ENCODE results near the gene ANXA4.
A peak's percentile ranks its signal among the peaks of the same experiment; 100 is the strongest.
"Not testable (repeated sequence)": the region's sequence is repeated elsewhere in the genome, so short reads cannot be mapped to it uniquely, and the experiment has no call there.

The ANXA4 gene

GRCh38 chr2:69755862-69756467 is 14.0 kb downstream of the ANXA4 start:
- no peaks in the 10 kb centered on the region for H3K27me3 ChIP-seq (ENCODE audit: control insufficient read depth, insufficient read depth, low read length)
- H3K4me1 ChIP-seq (ENCODE audit: control insufficient read depth, insufficient read depth, low read length) = peaks cover 7% of the 10 kb centered on the region; the same call in 1 of the 2 replicates
- H3K9me3 ChIP-seq (ENCODE audit: control insufficient read depth, insufficient read depth, low read length) = no peaks in the 10 kb centered on the region
- H3K9ac ChIP-seq (ENCODE audit: low read depth, low read length) = no peak overlapping the region
- no peaks in the 10 kb centered on the region for H3K36me3 ChIP-seq (ENCODE audit: control insufficient read depth, insufficient read depth, low read length)
- peak overlapping the region; percentile 9 for H3K27ac ChIP-seq (ENCODE audit: low read depth, low read length)
- no peak overlapping the region for H3K4me3 ChIP-seq (ENCODE audit: low read depth, low read length)

- Histone ChIP-seq H3K9me3 (ENCODE audit: control insufficient read depth, insufficient read depth, low read length) (no peaks in the 10 kb centered on the region), H3K4me1 (ENCODE audit: control insufficient read depth, insufficient read depth, low read length) (no peaks in the 10 kb centered on the region), H3K36me3 (ENCODE audit: control insufficient read depth, insufficient read depth, low read length) (no peaks in the 10 kb centered on the region), H3K9ac (ENCODE audit: low read depth, low read length) (no peak overlapping the region), H3K27me3 (ENCODE audit: control insufficient read depth, insufficient read depth, low read length) (no peaks in the 10 kb centered on the region), H3K4me3 (ENCODE audit: low read depth, low read length) (no peak overlapping the region), H3K27ac (ENCODE audit: low read depth, low read length) (no peak overlapping the region)
These were observed 20.1 kb downstream of the ANXA4 start for GRCh38 chr2:69762025-69762424.

GRCh38 chr2:69762513-69763494 is 20.9 kb downstream of the ANXA4 start:
- Histone ChIP-seq H3K36me3 (ENCODE audit: control insufficient read depth, insufficient read depth, low read length) (no peaks in the 10 kb centered on the region), H3K9ac (ENCODE audit: low read depth, low read length) (no peak overlapping the region), H3K4me3 (ENCODE audit: low read depth, low read length) (no peak overlapping the region), H3K27ac (ENCODE audit: low read depth, low read length) (no peak overlapping the region), H3K4me1 (ENCODE audit: control insufficient read depth, insufficient read depth, low read length) (no peaks in the 10 kb centered on the region), H3K27me3 (ENCODE audit: control insufficient read depth, insufficient read depth, low read length) (no peaks in the 10 kb centered on the region), H3K9me3 (ENCODE audit: control insufficient read depth, insufficient read depth, low read length) (no peaks in the 10 kb centered on the region)

- not testable (repeated sequence) for H3K27me3 ChIP-seq (ENCODE audit: control insufficient read depth, insufficient read depth, low read length); H3K9ac ChIP-seq (ENCODE audit: low read depth, low read length); H3K27ac ChIP-seq (ENCODE audit: low read depth, low read length); H3K36me3 ChIP-seq (ENCODE audit: control insufficient read depth, insufficient read depth, low read length); H3K9me3 ChIP-seq (ENCODE audit: control insufficient read depth, insufficient read depth, low read length); H3K4me1 ChIP-seq (ENCODE audit: control insufficient read depth, insufficient read depth, low read length); H3K4me3 ChIP-seq (ENCODE audit: low read depth, low read length)
These were observed 21.9 kb downstream of the ANXA4 start for GRCh38 chr2:69763831-69764230.

GRCh38 chr2:69764286-69765095 is 22.6 kb downstream of the ANXA4 start:
- Histone ChIP-seq H3K27me3 (ENCODE audit: control insufficient read depth, insufficient read depth, low read length) (no peaks in the 10 kb centered on the region), H3K27ac (ENCODE audit: low read depth, low read length) (no peak overlapping the region), H3K4me1 (ENCODE audit: control insufficient read depth, insufficient read depth, low read length) (no peaks in the 10 kb centered on the region), H3K9me3 (ENCODE audit: control insufficient read depth, insufficient read depth, low read length) (no peaks in the 10 kb centered on the region), H3K36me3 (ENCODE audit: control insufficient read depth, insufficient read depth, low read length) (no peaks in the 10 kb centered on the region), H3K9ac (ENCODE audit: low read depth, low read length) (no peak overlapping the region), H3K4me3 (ENCODE audit: low read depth, low read length) (no peak overlapping the region)

- H3K4me1 ChIP-seq (ENCODE audit: control insufficient read depth, insufficient read depth, low read length) = no peaks in the 10 kb centered on the region
- H3K36me3 ChIP-seq (ENCODE audit: control insufficient read depth, insufficient read depth, low read length) = no peaks in the 10 kb centered on the region
- no peak overlapping the region for H3K9ac ChIP-seq (ENCODE audit: low read depth, low read length)
- no peak overlapping the region for H3K4me3 ChIP-seq (ENCODE audit: low read depth, low read length)
- H3K27me3 ChIP-seq (ENCODE audit: control insufficient read depth, insufficient read depth, low read length) = no peaks in the 10 kb centered on the region
- H3K9me3 ChIP-seq (ENCODE audit: control insufficient read depth, insufficient read depth, low read length) = no peaks in the 10 kb centered on the region
- no peak overlapping the region for H3K27ac ChIP-seq (ENCODE audit: low read depth, low read length)
These were observed 23.1 kb downstream of the ANXA4 start for GRCh38 chr2:69765096-69765380.

- Histone ChIP-seq H3K27me3 (ENCODE audit: control insufficient read depth, insufficient read depth, low read length) (no peaks in the 10 kb centered on the region), H3K9me3 (ENCODE audit: control insufficient read depth, insufficient read depth, low read length) (no peaks in the 10 kb centered on the region), H3K36me3 (ENCODE audit: control insufficient read depth, insufficient read depth, low read length) (no peaks in the 10 kb centered on the region), H3K27ac (ENCODE audit: low read depth, low read length) (no peak overlapping the region), H3K9ac (ENCODE audit: low read depth, low read length) (no peak overlapping the region), H3K4me1 (ENCODE audit: control insufficient read depth, insufficient read depth, low read length) (peaks cover under 1% of the 10 kb centered on the region; the same call in 1 of the 2 replicates), H3K4me3 (ENCODE audit: low read depth, low read length) (no peak overlapping the region)
These were observed 24.1 kb downstream of the ANXA4 start for GRCh38 chr2:69766014-69766413.

- Histone ChIP-seq H3K9me3 (ENCODE audit: control insufficient read depth, insufficient read depth, low read length) (no peaks in the 10 kb centered on the region), H3K4me3 (ENCODE audit: low read depth, low read length) (no peak overlapping the region), H3K4me1 (ENCODE audit: control insufficient read depth, insufficient read depth, low read length) (peaks cover 8% of the 10 kb centered on the region), H3K27ac (ENCODE audit: low read depth, low read length) (no peak overlapping the region), H3K36me3 (ENCODE audit: control insufficient read depth, insufficient read depth, low read length) (no peaks in the 10 kb centered on the region), H3K27me3 (ENCODE audit: control insufficient read depth, insufficient read depth, low read length) (no peaks in the 10 kb centered on the region), H3K9ac (ENCODE audit: low read depth, low read length) (no peak overlapping the region)
These were observed 25.1 kb downstream of the ANXA4 start for GRCh38 chr2:69767034-69767433.

GRCh38 chr2:69768235-69768634 is 26.3 kb downstream of the ANXA4 start:
- Histone ChIP-seq H3K27me3 (ENCODE audit: control insufficient read depth, insufficient read depth, low read length) (no peaks in the 10 kb centered on the region), H3K9ac (ENCODE audit: low read depth, low read length) (no peak overlapping the region), H3K36me3 (ENCODE audit: control insufficient read depth, insufficient read depth, low read length) (no peaks in the 10 kb centered on the region), H3K4me1 (ENCODE audit: control insufficient read depth, insufficient read depth, low read length) (peaks cover 16% of the 10 kb centered on the region), H3K9me3 (ENCODE audit: control insufficient read depth, insufficient read depth, low read length) (no peaks in the 10 kb centered on the region), H3K4me3 (ENCODE audit: low read depth, low read length) (no peak overlapping the region), H3K27ac (ENCODE audit: low read depth, low read length) (no peak overlapping the region)

- Histone ChIP-seq H3K9ac (ENCODE audit: low read depth, low read length) (no peak overlapping the region), H3K4me1 (ENCODE audit: control insufficient read depth, insufficient read depth, low read length) (peaks cover 17% of the 10 kb centered on the region), H3K27ac (ENCODE audit: low read depth, low read length) (no peak overlapping the region), H3K9me3 (ENCODE audit: control insufficient read depth, insufficient read depth, low read length) (no peaks in the 10 kb centered on the region), H3K4me3 (ENCODE audit: low read depth, low read length) (no peak overlapping the region), H3K36me3 (ENCODE audit: control insufficient read depth, insufficient read depth, low read length) (no peaks in the 10 kb centered on the region), H3K27me3 (ENCODE audit: control insufficient read depth, insufficient read depth, low read length) (no peaks in the 10 kb centered on the region)
These were observed 26.9 kb downstream of the ANXA4 start for GRCh38 chr2:69768789-69769188.

GRCh38 chr2:69769272-69769671 is 27.3 kb downstream of the ANXA4 start:
- H3K9me3 ChIP-seq (ENCODE audit: control insufficient read depth, insufficient read depth, low read length) = no peaks in the 10 kb centered on the region
- no peaks in the 10 kb centered on the region for H3K36me3 ChIP-seq (ENCODE audit: control insufficient read depth, insufficient read depth, low read length)
- H3K4me3 ChIP-seq (ENCODE audit: low read depth, low read length) = no peak overlapping the region
- no peak overlapping the region for H3K9ac ChIP-seq (ENCODE audit: low read depth, low read length)
- peaks cover 17% of the 10 kb centered on the region for H3K4me1 ChIP-seq (ENCODE audit: control insufficient read depth, insufficient read depth, low read length)
- H3K27ac ChIP-seq (ENCODE audit: low read depth, low read length) = no peak overlapping the region
- H3K27me3 ChIP-seq (ENCODE audit: control insufficient read depth, insufficient read depth, low read length) = no peaks in the 10 kb centered on the region
